OCI-M1 (cell line): Measurements from ENCODE around the gene GIPR.
A peak's percentile ranks its signal among the peaks of the same experiment; 100 is the strongest.
"Not testable (repeated sequence)": the region's sequence is repeated elsewhere in the genome, so short reads cannot be mapped to it uniquely, and the experiment has no call there.

Experiments used
- DNase-seq: peaks from one replicate; lab custom pipeline; 2025; lab: John Stamatoyannopoulos, UW

The GIPR gene, protein sequence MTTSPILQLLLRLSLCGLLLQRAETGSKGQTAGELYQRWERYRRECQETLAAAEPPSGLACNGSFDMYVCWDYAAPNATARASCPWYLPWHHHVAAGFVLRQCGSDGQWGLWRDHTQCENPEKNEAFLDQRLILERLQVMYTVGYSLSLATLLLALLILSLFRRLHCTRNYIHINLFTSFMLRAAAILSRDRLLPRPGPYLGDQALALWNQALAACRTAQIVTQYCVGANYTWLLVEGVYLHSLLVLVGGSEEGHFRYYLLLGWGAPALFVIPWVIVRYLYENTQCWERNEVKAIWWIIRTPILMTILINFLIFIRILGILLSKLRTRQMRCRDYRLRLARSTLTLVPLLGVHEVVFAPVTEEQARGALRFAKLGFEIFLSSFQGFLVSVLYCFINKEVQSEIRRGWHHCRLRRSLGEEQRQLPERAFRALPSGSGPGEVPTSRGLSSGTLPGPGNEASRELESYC

DNA sequence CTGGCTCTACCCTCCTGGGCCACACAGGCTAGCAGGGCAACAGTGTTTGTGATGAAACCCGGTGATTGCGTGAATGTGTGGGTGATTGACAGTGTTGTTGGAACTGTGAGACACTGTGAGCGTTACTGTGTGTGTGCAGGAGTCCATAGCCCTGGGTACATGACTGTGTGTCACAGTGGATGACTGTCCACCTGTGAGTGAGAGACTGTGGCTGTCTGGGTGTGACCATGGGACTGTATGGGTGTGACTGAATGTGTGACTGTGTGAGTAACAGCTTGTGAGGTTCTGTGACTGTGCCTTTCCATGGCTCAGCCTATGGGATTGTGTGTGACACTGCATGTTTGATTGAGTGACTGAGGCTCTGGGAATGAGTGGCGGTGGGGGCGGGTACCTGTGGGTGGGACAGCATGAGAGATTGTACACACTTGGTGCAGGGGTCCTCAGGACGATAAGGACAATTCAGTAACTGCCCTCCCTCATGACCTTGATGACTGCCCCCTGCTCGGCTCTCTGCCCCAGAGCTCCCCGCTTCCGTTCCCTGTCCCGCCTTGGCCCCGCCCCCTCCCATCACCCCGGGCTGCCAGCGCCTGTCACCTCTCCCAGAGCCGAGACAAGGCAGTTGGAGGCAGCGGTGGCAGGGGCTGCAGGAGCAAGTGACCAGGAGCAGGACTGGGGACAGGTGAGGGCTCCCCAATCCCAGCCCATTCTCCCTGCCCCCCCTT is at the start of gene GIPR:
GIPR (plus strand) TSS at position 602 of the 722 bp plus-strand sequence. CDS start 1,300 bp downstream, outside the sequence.
- peak; percentile 77 for DNase-seq

DNA sequence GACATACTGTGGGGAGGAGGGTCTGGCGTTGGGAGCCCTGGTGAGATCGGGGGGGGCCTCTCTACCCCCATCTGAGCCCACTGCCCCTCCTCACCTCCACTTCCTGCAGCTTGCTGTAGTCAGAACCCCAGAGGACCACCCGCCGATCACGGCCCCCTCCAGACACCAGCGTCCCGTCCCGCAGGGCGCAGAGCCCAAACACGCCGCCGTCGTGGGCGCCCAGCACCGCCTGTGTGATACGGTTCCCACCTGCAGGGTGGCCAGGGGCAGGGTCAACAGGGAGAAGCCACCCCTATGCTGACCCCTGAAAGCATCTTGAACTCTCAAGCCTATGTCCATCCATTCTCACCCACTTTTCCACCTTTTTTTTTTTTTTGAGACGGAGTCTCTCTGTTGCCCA is 46.6 kb upstream of the GIPR start:
- no peak for DNase-seq

GRCh38 chr19:45621976-45622503 is 46.0 kb upstream of the GIPR start:
- no peak for DNase-seq

- DNase-seq: no peak
These were observed 44.0 kb upstream of the GIPR start for GRCh38 chr19:45623984-45624383.

GRCh38 chr19:45628219-45628618 is 39.8 kb upstream of the GIPR start:
- not testable (repeated sequence) for DNase-seq

DNA sequence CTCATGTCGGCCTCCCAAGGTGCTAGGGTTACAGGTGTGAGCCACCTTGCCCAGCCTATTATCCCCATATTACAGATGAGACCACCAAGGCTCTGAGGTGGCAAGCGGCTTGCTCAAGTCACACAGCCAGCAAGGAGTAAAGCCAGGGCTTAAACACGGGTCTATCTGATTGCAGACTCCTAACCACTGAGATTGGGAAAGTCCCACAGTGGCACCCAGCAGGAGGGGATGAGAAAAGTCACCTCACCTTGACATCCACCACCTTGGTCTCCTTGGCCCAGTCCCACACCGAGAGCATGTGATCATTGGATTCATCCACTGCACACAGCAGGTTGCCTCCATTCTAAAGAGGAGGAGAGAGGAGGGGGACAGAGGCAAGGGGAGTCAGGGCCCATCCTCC is 38.3 kb upstream of the GIPR start:
- DNase-seq: no peak

GRCh38 chr19:45630463-45630862 is 37.6 kb upstream of the GIPR start:
- DNase-seq: no peak

- no peak for DNase-seq
These were observed 35.4 kb upstream of the GIPR start for GRCh38 chr19:45632468-45633196.

DNA sequence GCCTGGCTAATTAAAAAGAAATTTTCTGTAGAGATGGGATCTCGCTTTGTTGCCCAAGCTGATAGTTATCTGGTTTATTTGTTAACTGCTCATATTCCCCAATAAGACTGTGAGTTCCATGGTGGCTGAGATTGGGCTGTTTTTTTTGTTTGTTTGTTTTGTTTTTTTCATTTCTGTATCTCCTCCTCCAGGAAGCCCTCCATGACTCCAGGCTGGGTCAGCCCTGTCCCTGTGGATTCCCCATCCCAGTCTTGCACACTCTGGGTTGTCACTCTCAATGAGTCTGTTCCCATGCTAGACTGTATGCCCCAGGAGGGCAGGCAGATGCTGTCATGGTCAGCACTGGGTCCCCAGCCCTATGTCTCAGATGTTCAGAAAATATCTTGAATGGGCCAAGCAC is 31.7 kb upstream of the GIPR start:
- DNase-seq: no peak

GRCh38 chr19:45636902-45637301 is 31.1 kb upstream of the GIPR start:
- DNase-seq: no peak

- DNase-seq: no peak
These were observed 29.9 kb upstream of the GIPR start for GRCh38 chr19:45637890-45638667.

GRCh38 chr19:45638930-45639729 is 28.9 kb upstream of the GIPR start, which contains the start of gene EML2:
Gene EML2 (minus strand): TSS chr19:45639397. CDS start chr19:45639376, 21 bp downstream.
- DNase-seq: peak; percentile 69

- DNase-seq: no peak
These were observed 27.2 kb upstream of the GIPR start for GRCh38 chr19:45640849-45641273.

- DNase-seq: peak; percentile 100
These were observed 26.5 kb upstream of the GIPR start for GRCh38 chr19:45641274-45642105.

DNA sequence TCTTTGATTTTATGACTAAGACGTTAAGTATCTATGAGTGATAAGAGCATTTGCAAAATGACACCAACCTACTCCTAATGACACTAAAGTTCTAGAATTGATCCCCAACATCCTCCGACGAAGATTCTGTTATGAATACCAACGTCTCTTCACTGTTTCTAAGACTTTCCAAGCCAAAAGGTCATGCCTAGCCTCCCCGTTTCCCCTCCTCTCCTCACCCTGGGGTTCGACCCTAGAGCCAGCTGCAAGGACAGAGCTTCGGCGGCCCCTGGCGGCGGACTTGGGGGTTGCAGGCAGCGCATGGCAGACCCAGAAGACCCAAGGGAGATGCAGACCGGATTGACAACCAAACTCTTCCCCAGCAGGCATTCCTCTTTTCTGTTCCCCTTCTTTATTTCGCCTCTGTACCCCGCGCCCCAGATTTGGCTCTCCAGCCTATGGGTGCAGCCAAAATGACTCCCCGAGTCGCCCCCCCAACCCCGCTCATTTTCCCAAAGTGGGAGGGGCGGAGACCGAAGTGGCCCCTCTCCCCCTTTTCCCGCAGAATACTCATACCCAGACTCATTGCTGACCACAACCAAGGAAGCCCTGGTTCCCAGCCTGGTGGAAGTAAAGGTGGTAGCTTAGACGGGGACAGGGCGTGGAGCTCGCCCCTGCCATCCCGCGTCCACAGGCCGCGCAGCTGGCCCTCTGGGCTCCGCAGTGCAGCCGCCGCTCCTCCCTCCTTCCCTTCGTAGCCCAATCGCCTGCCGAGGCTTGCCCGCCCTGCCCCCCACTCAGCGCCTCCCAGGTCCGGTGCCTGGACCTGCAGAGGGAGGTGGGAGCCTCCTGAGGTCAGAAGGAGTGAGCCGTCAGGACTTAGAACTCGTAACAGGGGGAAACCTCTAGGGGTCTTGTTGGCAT is 24.7 kb upstream of the GIPR start:
- DNase-seq: peak; percentile 97

DNA sequence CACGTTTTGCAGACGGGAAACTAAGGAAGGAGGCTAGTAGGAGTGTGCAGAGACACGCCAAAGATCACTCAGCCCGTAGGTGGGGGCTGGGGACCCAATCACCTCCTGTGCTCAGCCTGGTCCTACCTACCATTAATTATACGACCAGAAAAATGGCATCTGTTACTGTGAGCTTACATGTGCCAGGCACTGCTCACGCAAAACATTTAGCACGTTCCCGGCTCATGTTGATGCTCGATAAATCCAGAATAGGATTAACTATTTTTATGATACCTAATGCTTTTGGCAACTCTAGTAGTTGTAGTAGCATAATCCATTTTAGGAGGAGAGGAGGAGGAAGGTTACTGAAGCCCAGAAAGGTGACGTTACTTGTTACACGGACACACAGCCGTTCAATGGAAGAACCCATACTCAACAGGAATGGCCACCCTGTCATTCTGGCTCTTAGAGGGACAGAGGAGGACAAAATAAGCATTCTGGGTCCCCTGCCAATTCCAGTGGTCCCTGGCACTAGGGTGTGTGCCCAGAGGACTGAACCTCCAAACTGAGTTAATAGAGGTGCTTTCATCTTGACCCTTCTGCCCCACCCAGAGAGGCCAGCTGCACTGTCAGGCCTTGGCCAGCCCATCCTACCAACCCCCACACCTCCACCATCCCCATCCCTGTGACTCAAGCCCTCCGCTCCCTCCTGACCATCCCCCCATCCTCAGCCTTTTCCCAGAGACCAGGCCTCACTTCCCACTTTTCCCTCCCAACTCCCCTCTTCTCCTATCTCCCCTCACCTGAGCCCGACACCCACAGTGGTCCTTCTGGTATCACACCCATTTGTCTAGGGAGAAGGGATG is 23.9 kb upstream of the GIPR start:
- DNase-seq: no peak

- DNase-seq: no peak
These were observed 22.9 kb upstream of the GIPR start for GRCh38 chr19:45645068-45645630.
